Upper lobe of left lung (tissue), 4 donors: ENCODE data around the gene CACNG1.

Experiments
- POLR2A ChIP-seq, 4 donors: fragments of 450-650 bp; IDR thresholded peaks; one replicate each; pipeline ENCODE4 v1.5.1; 2016 to 2017; ENCODE audit warnings: antibody characterized with exemption in 4 of 4, mild to moderate bottlenecking in 2 of 4
- POLR2AphosphoS5 ChIP-seq, 2 donors: sonication (generic); formaldehyde crosslinking; IDR thresholded peaks; one replicate each; pipeline ENCODE4 v1.5.1; 2017; ENCODE audit warnings: antibody characterized with exemption in 2 of 2
- TF ChIP-seq, protein P1 (sequence below), 6 experiments: fragments of 450-650 bp in 4 of 6; fragments of 200-600 bp in 2 of 6; sonication (generic) in 2 of 6; IDR thresholded peaks; one replicate each; pipeline ENCODE4 v1.5.1; 2016 to 2019; ENCODE audit warnings: antibody characterized with exemption in 6 of 6

GRCh38 chr17:67035131-67036083, 8.9 kb upstream of the CACNG1 start:
- TF ChIP-seq POLR2A (IDR thresholded peaks at IDR 0.05): no peak
- TF ChIP-seq, protein P1, sequence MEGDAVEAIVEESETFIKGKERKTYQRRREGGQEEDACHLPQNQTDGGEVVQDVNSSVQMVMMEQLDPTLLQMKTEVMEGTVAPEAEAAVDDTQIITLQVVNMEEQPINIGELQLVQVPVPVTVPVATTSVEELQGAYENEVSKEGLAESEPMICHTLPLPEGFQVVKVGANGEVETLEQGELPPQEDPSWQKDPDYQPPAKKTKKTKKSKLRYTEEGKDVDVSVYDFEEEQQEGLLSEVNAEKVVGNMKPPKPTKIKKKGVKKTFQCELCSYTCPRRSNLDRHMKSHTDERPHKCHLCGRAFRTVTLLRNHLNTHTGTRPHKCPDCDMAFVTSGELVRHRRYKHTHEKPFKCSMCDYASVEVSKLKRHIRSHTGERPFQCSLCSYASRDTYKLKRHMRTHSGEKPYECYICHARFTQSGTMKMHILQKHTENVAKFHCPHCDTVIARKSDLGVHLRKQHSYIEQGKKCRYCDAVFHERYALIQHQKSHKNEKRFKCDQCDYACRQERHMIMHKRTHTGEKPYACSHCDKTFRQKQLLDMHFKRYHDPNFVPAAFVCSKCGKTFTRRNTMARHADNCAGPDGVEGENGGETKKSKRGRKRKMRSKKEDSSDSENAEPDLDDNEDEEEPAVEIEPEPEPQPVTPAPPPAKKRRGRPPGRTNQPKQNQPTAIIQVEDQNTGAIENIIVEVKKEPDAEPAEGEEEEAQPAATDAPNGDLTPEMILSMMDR (IDR thresholded peaks at IDR 0.05): no peak
- TF ChIP-seq POLR2AphosphoS5 (IDR thresholded peaks at IDR 0.05): no peak
